SH-SY5Y (cell line): ENCODE data around the gene EYA4.

Experiments used
- GATA2 ChIP-seq: IDR thresholded peaks from 2 replicates; pipeline ENCODE4 v1.6.1; 2011; ENCODE audit warnings: mild to moderate bottlenecking, low read depth, low read length
- GATA3 ChIP-seq: IDR thresholded peaks from 2 replicates; pipeline ENCODE4 v1.6.1; 2011; ENCODE audit warnings: low read depth, mild to moderate bottlenecking, low read length, moderate library complexity

GRCh38 chr6:133241086-133241900, at the start of gene EYA4:
- TF ChIP-seq GATA2 (no peak), GATA3 (no peak)
